Measurements from ENCODE around the gene SMAP1.

SMAP1 gene

DNA sequence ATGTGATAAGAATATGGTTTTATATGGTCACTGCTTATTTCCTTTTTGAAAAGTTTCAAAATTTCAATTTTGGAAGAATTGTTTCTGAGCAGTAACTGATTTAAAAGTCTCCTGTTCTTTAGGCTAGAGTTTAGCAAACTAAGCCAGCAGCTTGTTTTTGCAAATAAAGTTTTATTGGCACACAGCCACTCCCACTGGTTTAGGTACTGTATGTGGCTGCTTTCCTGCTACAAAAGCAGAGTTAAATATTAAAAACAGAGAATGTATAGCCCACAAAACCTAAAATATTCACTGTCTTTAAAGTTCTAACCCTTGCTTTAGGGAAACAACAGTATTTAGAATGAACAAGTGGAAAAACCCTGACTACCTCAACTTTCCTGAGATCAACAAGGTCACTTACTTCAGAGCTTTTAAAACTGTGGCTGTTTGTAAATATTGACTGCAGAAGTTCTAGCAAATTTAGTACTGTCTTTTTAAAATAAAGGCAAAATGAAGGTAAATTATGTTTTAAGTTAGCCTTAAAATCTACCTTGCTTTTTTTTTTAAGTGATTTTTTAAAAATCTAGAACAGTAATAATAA is 185.1 kb downstream of the SMAP1 start:
- no peak for TF ChIP-seq CTCF (conservative IDR thresholded peaks at IDR 0.05)
- no peak overlapping the region for H3K27ac ChIP-seq

GRCh38 chr6:70857387-70858077 is 189.8 kb downstream of the SMAP1 start:
- no peak for TF ChIP-seq CTCF (conservative IDR thresholded peaks at IDR 0.05)

DNA sequence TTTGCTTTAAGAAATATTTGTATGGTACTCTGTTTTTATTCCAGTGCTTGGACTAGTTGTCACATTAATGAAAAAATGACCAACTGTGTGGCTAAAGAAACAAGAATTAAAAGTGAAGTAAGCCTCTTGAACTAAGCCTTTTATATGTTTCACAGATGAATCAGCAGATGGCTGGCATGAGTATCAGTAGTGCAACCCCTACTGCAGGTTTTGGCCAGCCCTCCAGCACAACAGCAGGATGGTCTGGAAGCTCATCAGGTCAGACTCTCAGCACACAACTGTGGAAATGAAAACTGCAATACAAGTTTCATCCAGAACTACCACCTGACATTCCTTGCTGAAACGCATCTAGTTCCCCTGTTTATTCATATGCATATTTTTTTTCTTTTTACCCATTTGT is 192.4 kb downstream of the SMAP1 start:
- TF ChIP-seq CTCF (conservative IDR thresholded peaks at IDR 0.05): no peak
- H3K27ac ChIP-seq: no peak overlapping the region

More at GRCh38 chr6:70857387-70858077, 189.8 kb downstream of the SMAP1 start:
- no peak overlapping the region for H3K27ac ChIP-seq

DNA sequence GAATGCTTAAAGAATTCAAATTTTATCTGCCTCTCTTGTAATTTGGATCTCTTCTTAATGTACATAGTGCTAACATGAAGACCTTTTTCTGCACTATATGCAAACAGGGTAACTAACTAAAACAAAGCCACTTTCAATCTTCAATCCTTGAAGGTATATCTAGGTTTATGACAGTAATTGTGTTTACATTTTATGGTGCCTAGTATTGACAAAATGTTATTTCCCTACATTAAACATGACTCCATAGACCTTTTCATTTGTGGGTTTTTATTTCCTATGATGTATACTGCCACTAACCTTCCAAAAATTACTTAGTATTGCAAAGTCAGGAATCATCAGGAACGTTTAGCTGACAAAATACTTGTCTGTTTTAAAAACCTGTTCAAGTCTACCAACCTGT is 193.2 kb downstream of the SMAP1 start:
- no peak for TF ChIP-seq CTCF (conservative IDR thresholded peaks at IDR 0.05)
- no peak overlapping the region for H3K27ac ChIP-seq

DNA sequence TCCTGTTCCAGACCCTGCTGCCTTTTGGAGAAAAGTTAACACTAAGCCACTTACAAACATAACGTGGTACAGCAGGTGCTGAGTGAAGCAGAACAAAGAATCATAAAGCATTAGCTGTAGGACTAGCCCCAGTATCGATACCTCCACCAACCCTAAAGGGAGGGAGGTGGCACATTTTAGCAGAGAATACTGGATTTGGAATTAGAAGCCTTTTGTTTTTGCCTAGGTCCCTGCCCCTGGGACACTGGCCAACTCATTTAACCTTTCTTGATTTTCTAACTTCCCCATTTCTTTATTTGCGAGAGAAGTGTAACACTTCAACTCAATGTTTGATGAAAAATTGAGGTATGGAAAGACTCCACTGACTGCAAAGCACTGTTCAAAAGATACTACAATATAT is 195.7 kb downstream of the SMAP1 start:
- no peak for TF ChIP-seq CTCF (conservative IDR thresholded peaks at IDR 0.05)
- H3K27ac ChIP-seq: no peak overlapping the region

DNA sequence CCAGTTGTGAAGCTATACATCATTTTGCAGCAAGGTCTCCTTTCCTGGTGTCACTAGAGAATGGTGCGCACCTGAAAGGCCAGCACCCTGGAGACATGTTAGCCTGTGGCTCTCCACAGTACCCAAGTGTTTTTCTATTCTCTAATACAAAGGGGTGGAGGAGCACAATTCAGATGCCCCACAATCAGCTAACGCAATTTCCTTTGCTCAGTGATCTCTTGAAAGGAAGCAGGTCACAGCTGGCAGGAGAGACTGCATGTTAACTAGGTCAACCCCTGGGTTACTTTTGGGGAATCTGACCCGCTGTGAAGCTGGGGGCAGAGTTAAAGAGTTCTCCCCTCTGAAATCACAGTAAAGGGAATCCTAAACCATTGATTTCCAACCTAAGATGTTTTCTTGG is 196.7 kb downstream of the SMAP1 start:
- TF ChIP-seq CTCF (conservative IDR thresholded peaks at IDR 0.05): no peak
- no peak overlapping the region for H3K27ac ChIP-seq

DNA sequence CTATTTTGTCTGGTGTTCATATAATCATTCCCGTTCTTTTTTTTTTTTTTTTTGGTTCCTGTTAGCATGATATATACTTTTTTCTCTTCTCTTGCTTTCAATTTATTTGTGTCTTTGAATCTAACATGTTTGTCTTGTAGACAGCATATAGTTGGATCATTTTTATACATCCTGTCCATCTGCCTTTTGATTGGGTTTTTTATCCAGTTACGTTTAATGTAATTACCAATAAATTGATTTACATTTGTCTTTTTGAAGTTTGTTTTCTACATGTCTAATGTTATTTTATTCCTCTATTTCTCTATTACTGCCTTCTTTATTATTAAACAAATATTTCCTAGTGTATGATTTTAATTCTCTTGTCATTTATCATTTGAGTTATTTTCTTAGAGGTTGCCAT is 204.8 kb downstream of the SMAP1 start:
- H3K27ac ChIP-seq: no peak overlapping the region
- TF ChIP-seq CTCF (conservative IDR thresholded peaks at IDR 0.05): no peak

All from VCaP (cell line).